Endothelial cell of umbilical vein (primary cell): Measurements from ENCODE around the gene PIGW. TPM values are rescaled to one million over a fixed set of nuclear protein-coding genes. Genes with fewer than 3 reads are reported as not detected.
A peak's percentile ranks its signal among the peaks of the same experiment; 100 is the strongest.

Experiments used
- BruUV-seq: library from RNA; stranded (reverse); fragments of 400-500 nt; replicated peaks from 2 replicates; lab custom pipeline; 2021; lab: Mats Ljungman, UMichigan
- CTCF ChIA-PET: fragments of 300-600, 350-600 bp; sonication (Branson Sonifier 250); formaldehyde crosslinking; loops from one replicate; lab custom pipeline; 2021; ENCODE audit warnings: antibody characterized with exemption, inconsistent platforms; lab: Charles Lee
- POLR2A ChIA-PET: fragments of 300-600, 350-600 bp; sonication (Branson Sonifier 250); formaldehyde crosslinking; loops from one replicate; lab custom pipeline; 2021; ENCODE audit warnings: antibody characterized with exemption, inconsistent platforms; lab: Charles Lee
- DNase-seq: peaks from one replicate; pipeline ENCODE4 v3.0.0-alpha.2; 2011; ENCODE audit warnings: low read depth, low spot score
- FAIRE-seq: peaks from 2 replicates; lab custom pipeline; 2011; peaks lifted over from hg19 to GRCh38; lab: Jason Lieb, UNC
- H2AFZ ChIP-seq: 2 replicates; pipeline ENCODE4 v1.6.0; 2012; ENCODE audit warnings: low read depth, low read length, control low read depth, inconsistent platforms
- H3K27ac ChIP-seq: 2 replicates; pipeline ENCODE4 v1.5.1; 2011; ENCODE audit warnings: low read depth, mild to moderate bottlenecking, control low read depth, low read length, moderate library complexity; ENCODE audit not compliant: insufficient read depth
- H3K27me3 ChIP-seq, 2 experiments: 2 replicates each; pipeline versions ENCODE4 v1.6.0 to v1.6.1; 2011; ENCODE audit warnings: low read length in 2 of 2, mixed read lengths in 1 of 2; ENCODE audit not compliant: control insufficient read depth in 2 of 2, insufficient read depth in 2 of 2
- H3K36me3 ChIP-seq, 2 experiments: 2 replicates in 1 of 2; 3 replicates in 1 of 2; pipeline ENCODE4 v1.5.1; 2011; ENCODE audit warnings: low read length in 2 of 2, mild to moderate bottlenecking in 1 of 2, moderate library complexity in 1 of 2; ENCODE audit not compliant: control insufficient read depth in 2 of 2, insufficient read depth in 2 of 2; ENCODE audit errors: extremely low read depth in 1 of 2
- H3K4me1 ChIP-seq: 3 replicates; pipeline ENCODE4 v1.5.1; 2011; ENCODE audit warnings: mild to moderate bottlenecking, low read length; ENCODE audit not compliant: control insufficient read depth, insufficient read depth; ENCODE audit errors: extremely low read depth
- H3K4me2 ChIP-seq: 2 replicates; pipeline ENCODE4 v1.6.1; 2011; ENCODE audit warnings: low read length, control low read depth, mixed read lengths; ENCODE audit not compliant: insufficient read depth
- H3K4me3 ChIP-seq, 3 experiments: fragments of 200-600 bp in 1 of 3; sonication (generic), shearing (Covaris generic) in 1 of 3; replicated peaks in 1 of 3; 2 replicates each; pipeline ENCODE4 v1.5.1; 2011 to 2016; ENCODE audit warnings: control low read depth in 3 of 3, low read length in 3 of 3, mild to moderate bottlenecking in 2 of 3, inconsistent platforms in 1 of 3, low read depth in 1 of 3, moderate library complexity in 1 of 3; ENCODE audit not compliant: insufficient read depth in 1 of 3
- H3K79me2 ChIP-seq: 2 replicates; pipeline ENCODE4 v1.6.0; 2012; ENCODE audit warnings: low read length, inconsistent platforms; ENCODE audit not compliant: control insufficient read depth, insufficient read depth
- H3K9ac ChIP-seq: replicated peaks from 2 replicates; pipeline ENCODE3; 2011; ENCODE audit warnings: low read length, control low read depth; ENCODE audit not compliant: insufficient read depth; ENCODE audit errors: extremely low read depth
- H3K9me1 ChIP-seq: replicated peaks from 3 replicates; pipeline ENCODE4 v1.6.0; 2011; ENCODE audit warnings: mild to moderate bottlenecking, low read length; ENCODE audit not compliant: control insufficient read depth, insufficient read depth; ENCODE audit errors: extremely low read depth
- H3K9me3 ChIP-seq: replicated peaks from 2 replicates; pipeline ENCODE4 v1.5.1; 2012; ENCODE audit warnings: low read length, inconsistent platforms; ENCODE audit not compliant: control insufficient read depth, insufficient read depth
- H4K20me1 ChIP-seq: replicated peaks from 2 replicates; pipeline ENCODE3; 2011; ENCODE audit warnings: mild to moderate bottlenecking, low read length; ENCODE audit not compliant: control insufficient read depth, insufficient read depth; ENCODE audit errors: extremely low read depth
- CTCF ChIP-seq, 2 donors: IDR thresholded peaks; 1 replicate in 1 of 2; 2 replicates in 1 of 2; pipeline ENCODE4 v1.5.1; 2011; ENCODE audit warnings: low read length in 2 of 2, mild to moderate bottlenecking in 2 of 2, moderate library complexity in 2 of 2, control low read depth in 1 of 2, inconsistent platforms in 1 of 2, low read depth in 1 of 2; ENCODE audit not compliant: insufficient read depth in 1 of 2; ENCODE audit errors: extremely low read depth in 1 of 2
- EZH2 ChIP-seq: IDR thresholded peaks from 2 replicates; pipeline ENCODE4 v1.6.1; 2012; ENCODE audit warnings: borderline replicate concordance, low read depth, mild to moderate bottlenecking, moderate library complexity, low read length, inconsistent platforms; ENCODE audit not compliant: severe bottlenecking
- FOS ChIP-seq: IDR thresholded peaks from 2 replicates; pipeline ENCODE4 v1.6.1; 2011; ENCODE audit warnings: mild to moderate bottlenecking, low read length, moderate library complexity, borderline replicate concordance; ENCODE audit not compliant: insufficient read depth
- GATA2 ChIP-seq: IDR thresholded peaks from 2 replicates; pipeline ENCODE4 v1.7.0; 2011; ENCODE audit warnings: low read depth, mild to moderate bottlenecking, moderate library complexity, mixed read lengths, low read length; ENCODE audit not compliant: insufficient read length, insufficient read depth
- JUN ChIP-seq: IDR thresholded peaks from 2 replicates; pipeline ENCODE4 v1.6.1; 2011; ENCODE audit warnings: borderline replicate concordance, low read depth; ENCODE audit not compliant: insufficient read length, insufficient read depth
- MAX ChIP-seq: IDR thresholded peaks from 2 replicates; pipeline ENCODE4 v1.6.1; 2011; ENCODE audit not compliant: insufficient read depth, insufficient read length
- MYC ChIP-seq: IDR thresholded peaks from one replicate; pipeline ENCODE4 v1.6.1; 2011; ENCODE audit warnings: mild to moderate bottlenecking, low read depth, low read length
- POLR2A ChIP-seq: IDR thresholded peaks from 2 replicates; pipeline ENCODE4 v1.6.1; 2012; ENCODE audit warnings: low read depth, mild to moderate bottlenecking, control low read depth, low read length
- POLR2AphosphoS5 ChIP-seq: IDR thresholded peaks from 2 replicates; pipeline ENCODE4 v1.6.1; 2012; ENCODE audit warnings: low read depth, mild to moderate bottlenecking, control low read depth, low read length, moderate library complexity; ENCODE audit not compliant: insufficient read depth
- dilution Hi-C: fragments of 300-500 bp; cut with MboI; formaldehyde crosslinking; loops from one replicate; pipeline ENCODE4 v1.15.0; 2019; ENCODE audit warnings: low sequenced_read_pairs; ENCODE audit not compliant: extremely low pct_ligation_motif_present
- intact Hi-C: fragments of 100-400 bp; cut with micrococcal nuclease; formaldehyde crosslinking; loops from one replicate; pipeline ENCODE4 v1.10.0; 2022
- polyA plus RNA-seq, 4 experiments: library from polyadenylated mRNA; depleted of rRNA in 3 of 4; stranded (reverse) in 3 of 4; unstranded in 1 of 4; fragments of >200 nt; gene quantifications; 2 replicates each; pipeline versions ENCODE4 v1.2.1 to v1.2.3, GENCODE V29; 2011 to 2012; ENCODE audit warnings: missing spikeins in 1 of 4
- total RNA-seq: library from RNA; stranded (reverse); gene quantifications from 2 replicates; pipeline ENCODE4 v1.2.3, GENCODE V29; 2021

PIGW gene
- total and polyA plus RNA-seq, 2 donors (not counting 3 experiments of a cell fraction or from before 2014, with no cell fraction given): 5.9 to 13.1 TPM

GRCh38 chr17:36535669-36536081 lies 888 bp downstream of the PIGW start:
- Histone ChIP-seq H3K4me2 (peak overlapping the region; percentile 86), H3K79me2 (peaks cover 6% of the 10 kb centered on the region), H3K27ac (peak overlapping the region; percentile 84), H4K20me1 (no peaks in the 10 kb centered on the region), H3K36me3 (peaks cover 4 to 7% of the 10 kb centered on the region in 2 experiments), H3K9ac (peak overlapping the region; percentile 94), H3K4me3 (peak overlapping the region; percentile 63 to 84 (median 70)), H2AFZ (peak overlapping the region; percentile 7), H3K4me1 (peaks cover 8% of the 10 kb centered on the region), H3K27me3 (no peaks in the 10 kb centered on the region), H3K9me1 (no peaks in the 10 kb centered on the region), H3K9me3 (no peaks in the 10 kb centered on the region)
- BruUV-seq: TSS peak; percentile 59
- intact Hi-C loops: loop anchor here (1.0 kb wide), 1 partner anchor 9 kb away; the partner anchor contains the start of gene GGNBP2
- TF ChIP-seq POLR2A: peak; percentile 0
- no peak for TF ChIP-seq MAX
- dilution Hi-C loops: no loop called here
- ChIA-PET POLR2A (interaction anchor here (0.6 kb wide), 1 partner anchor 9 kb away, joined by 3 read pairs; the partner anchor contains the start of gene GGNBP2), CTCF (interaction anchor here (2.8 to 4.3 kb wide), 2 partner anchors 10 to 52 kb away, joined by 12 to 31 read pairs; partner anchors contain the start of gene GGNBP2)
- DNase-seq (peak; percentile 9), FAIRE-seq (no peak)

- no peak for TF ChIP-seq POLR2AphosphoS5
- TF ChIP-seq JUN: no peak
- TF ChIP-seq MYC: no peak
- TF ChIP-seq MAX: no peak
- no peak for TF ChIP-seq EZH2
- TF ChIP-seq GATA2: no peak
- no peak for TF ChIP-seq FOS
- TF ChIP-seq CTCF (IDR thresholded peaks at IDR 0.05; ENCODE audit: extremely low read depth in 1 of 2, insufficient read depth in 1 of 2, low read depth in 1 of 2, low read length in 2 of 2): no peak
- no peak for TF ChIP-seq POLR2A
- Histone ChIP-seq H4K20me1 (no peaks in the 10 kb centered on the region), H3K9me1 (no peaks in the 10 kb centered on the region), H2AFZ (no peak overlapping the region), H3K27ac (no peak overlapping the region), H3K4me3 (no peak overlapping the region), H3K79me2 (peaks cover 11% of the 10 kb centered on the region), H3K4me2 (no peak overlapping the region), H3K4me1 (peaks cover 5% of the 10 kb centered on the region), H3K9ac (no peak overlapping the region), H3K9me3 (no peaks in the 10 kb centered on the region), H3K36me3 (peaks cover 2 to 4% of the 10 kb centered on the region in 2 experiments), H3K27me3 (no peaks in the 10 kb centered on the region)
- ChIA-PET POLR2A (no interaction called here), CTCF (interaction anchor here (1.2 kb wide), 1 partner anchor 58 kb away, joined by 3 read pairs; no protein-coding TSS in a partner anchor)
- DNase-seq (no peak), FAIRE-seq (no peak)
- dilution Hi-C loops (no loop called here), intact Hi-C loops (no loop called here)
- BruUV-seq: no TSS peak
Observed at GRCh38 chr17:36540696-36541095, 5.9 kb downstream of the PIGW start.
